DOHH2 (cell line): ENCODE data around the gene SLC5A3.

Experiments used
- H3F3A ChIP-seq: fragments of 200-600 bp; sonication (generic), shearing (Covaris generic); 2 replicates; pipeline ENCODE4 v1.6.0; 2016; ENCODE audit warnings: antibody characterized with exemption, mild to moderate bottlenecking; ENCODE audit not compliant: control insufficient read depth, insufficient read depth
- H3K27ac ChIP-seq: fragments of 200-600 bp; sonication (generic); 2 replicates; pipeline ENCODE4 v1.5.1; 2014; ENCODE audit warnings: low read depth, mild to moderate bottlenecking, low read length, moderate library complexity
- H3K27me3 ChIP-seq: fragments of 200-600 bp; sonication (generic); 2 replicates; pipeline ENCODE4 v1.6.1; 2014; ENCODE audit warnings: mild to moderate bottlenecking, low read length, mixed read lengths; ENCODE audit not compliant: control insufficient read depth
- H3K36me3 ChIP-seq: fragments of 200-600 bp; sonication (generic); 2 replicates; pipeline ENCODE4 v1.6.1; 2014; ENCODE audit warnings: mild to moderate bottlenecking, low read length, moderate library complexity, mixed read lengths; ENCODE audit not compliant: control insufficient read depth
- H3K4me1 ChIP-seq: fragments of 200-600 bp; sonication (generic); 2 replicates; pipeline ENCODE4 v1.6.1; 2014; ENCODE audit warnings: mild to moderate bottlenecking, low read length, mixed read lengths; ENCODE audit not compliant: control insufficient read depth
- H3K4me2 ChIP-seq: fragments of 200-600 bp; sonication (generic); 2 replicates; pipeline ENCODE4 v1.6.0; 2014; ENCODE audit warnings: mild to moderate bottlenecking, low read length, moderate library complexity
- H3K4me3 ChIP-seq: fragments of 200-600 bp; sonication (generic); 2 replicates; pipeline ENCODE4 v1.5.1; 2014; ENCODE audit warnings: mild to moderate bottlenecking, low read length, mixed read lengths
- H3K79me2 ChIP-seq: fragments of 200-600 bp; sonication (generic); 2 replicates; pipeline ENCODE4 v1.6.1; 2014; ENCODE audit warnings: mild to moderate bottlenecking, low read length, mixed read lengths; ENCODE audit not compliant: control insufficient read depth
- H3K9me2 ChIP-seq: fragments of 200-600 bp; sonication (generic); replicated peaks from 2 replicates; pipeline ENCODE4 v1.6.1; 2014; ENCODE audit warnings: mild to moderate bottlenecking, low read length, mixed read lengths; ENCODE audit not compliant: control insufficient read depth
- H3K9me3 ChIP-seq: fragments of 200-600 bp; sonication (generic); 2 replicates; pipeline ENCODE4 v1.6.1; 2014; ENCODE audit warnings: antibody characterized with exemption, low read length, mixed read lengths; ENCODE audit not compliant: control insufficient read depth, insufficient read depth
- H4K20me1 ChIP-seq: fragments of 200-600 bp; sonication (generic); 2 replicates; pipeline ENCODE4 v1.6.0; 2014; ENCODE audit warnings: low read depth, mild to moderate bottlenecking, antibody characterized with exemption, low read length, moderate library complexity; ENCODE audit not compliant: control insufficient read depth, insufficient read depth
- CTCF ChIP-seq: fragments of 200-600 bp; sonication (generic); IDR thresholded peaks from one replicate; pipeline ENCODE4 v1.5.1; 2014; ENCODE audit warnings: antibody characterized with exemption, mild to moderate bottlenecking, low read depth, low read length; ENCODE audit not compliant: poor library complexity, severe bottlenecking
- EZH2phosphoT487 ChIP-seq: fragments of 200-600 bp; sonication (generic); IDR thresholded peaks from 2 replicates; pipeline ENCODE4 v1.6.1; 2017; ENCODE audit warnings: borderline replicate concordance, mild to moderate bottlenecking, antibody characterized with exemption, low read length, moderate library complexity, mixed read lengths

Gene SLC5A3

GRCh38 chr21:34082769-34083168 is 9.4 kb downstream of the SLC5A3 start:
- H3K27me3 ChIP-seq, result no peaks in the 10 kb centered on the region
- no peak overlapping the region for H3K27ac ChIP-seq
- H3K9me3 ChIP-seq, result no peaks in the 10 kb centered on the region
- H3K36me3 ChIP-seq, result peaks cover 77% of the 10 kb centered on the region
- 0 out of 2 replicates have a peak, but pooled peaks cover 3% of the 10 kb centered on the region for H4K20me1 ChIP-seq
- TF ChIP-seq EZH2phosphoT487, result no peak
- no peak for TF ChIP-seq CTCF
- no peaks in the 10 kb centered on the region for H3K4me1 ChIP-seq
- H3K4me3 ChIP-seq, result no peak overlapping the region
- H3K9me2 ChIP-seq, result no peaks in the 10 kb centered on the region
- no peaks in the 10 kb centered on the region for H3F3A ChIP-seq
- no peak overlapping the region for H3K4me2 ChIP-seq
- peaks cover 97% of the 10 kb centered on the region for H3K79me2 ChIP-seq

GRCh38 chr21:34083357-34083756 is 10.0 kb downstream of the SLC5A3 start:
- no peak for TF ChIP-seq EZH2phosphoT487
- no peak for TF ChIP-seq CTCF
- Histone ChIP-seq H3K9me3 (no peaks in the 10 kb centered on the region), H3K27me3 (no peaks in the 10 kb centered on the region), H3K4me2 (no peak overlapping the region), H3K9me2 (no peaks in the 10 kb centered on the region), H3K4me1 (no peaks in the 10 kb centered on the region), H3K4me3 (no peak overlapping the region), H3K27ac (no peak overlapping the region), H4K20me1 (no peaks in the 10 kb centered on the region), H3K79me2 (peaks cover 97% of the 10 kb centered on the region), H3K36me3 (peaks cover 72% of the 10 kb centered on the region), H3F3A (no peaks in the 10 kb centered on the region)

GRCh38 chr21:34085129-34085528 is 11.8 kb downstream of the SLC5A3 start:
- H3K4me2 ChIP-seq, result no peak overlapping the region
- H3K4me3 ChIP-seq, result no peak overlapping the region
- no peak overlapping the region for H3K27ac ChIP-seq
- no peaks in the 10 kb centered on the region for H3K9me3 ChIP-seq
- H3K36me3 ChIP-seq, result peaks cover 61% of the 10 kb centered on the region
- TF ChIP-seq CTCF (no peak), EZH2phosphoT487 (no peak)
- no peaks in the 10 kb centered on the region for H3F3A ChIP-seq
- H3K4me1 ChIP-seq, result no peaks in the 10 kb centered on the region
- H3K79me2 ChIP-seq, result peaks cover 100% of the 10 kb centered on the region
- no peaks in the 10 kb centered on the region for H3K27me3 ChIP-seq
- H3K9me2 ChIP-seq, result no peaks in the 10 kb centered on the region
- H4K20me1 ChIP-seq, result no peaks in the 10 kb centered on the region
